Dendritic cell treated with granulocyte-macrophage colony-stimulating factor and Interleukin-4, amounts not matched to agents 40 ng/mL and 50 ng/mL, for 4 days (primary cell): Measurements from ENCODE around the gene TMEM273.

Experiments
- H3K27ac Mint-ChIP-seq: one replicate; pipeline ENCODE4 v1.8.0; 2022; ENCODE audit warnings: mild to moderate bottlenecking, mixed read lengths
- H3K27me3 Mint-ChIP-seq: one replicate; pipeline ENCODE4 v1.8.0; 2022; ENCODE audit warnings: mild to moderate bottlenecking, mixed read lengths
- H3K36me3 Mint-ChIP-seq: one replicate; pipeline ENCODE4 v1.8.0; 2022; ENCODE audit warnings: low read depth, mixed read lengths
- H3K4me1 Mint-ChIP-seq: one replicate; pipeline ENCODE4 v1.8.0; 2022; ENCODE audit warnings: low read depth, mixed read lengths
- H3K4me3 Mint-ChIP-seq: one replicate; pipeline ENCODE4 v1.8.0; 2022; ENCODE audit warnings: mild to moderate bottlenecking, moderate library complexity, mixed read lengths
- H3K9me3 Mint-ChIP-seq: one replicate; pipeline ENCODE4 v1.8.0; 2022; ENCODE audit warnings: mixed read lengths
- intact Hi-C: fragments of 100-400 bp; cut with micrococcal nuclease; formaldehyde crosslinking; loops from one replicate; pipeline ENCODE4 v1.15.0; 2022

The TMEM273 gene

GRCh38 chr10:49187950-49188761, at the start of gene TMEM273:
Gene TMEM273 (minus strand): TSS chr10:49188391. CDS start chr10:49188336, 55 bp downstream.
- Mint-ChIP-seq H3K9me3 (no peaks in the 10 kb centered on the region), H3K27ac (peak within 1 kb of the TSS; percentile 97), H3K4me1 (peaks cover 81% of the 10 kb centered on the region), H3K27me3 (no peaks in the 10 kb centered on the region), H3K4me3 (peak within 1 kb of the TSS; percentile 84), H3K36me3 (peaks cover 44% of the 10 kb centered on the region)
- intact Hi-C loops = loop anchor here (5.0 kb wide), 1 partner anchor 94 kb away; no protein-coding TSS in a partner anchor

- peaks cover 5% of the 10 kb centered on the region for H3K36me3 Mint-ChIP-seq
- H3K27ac Mint-ChIP-seq = no peak overlapping the region
- H3K9me3 Mint-ChIP-seq = no peaks in the 10 kb centered on the region
- no peaks in the 10 kb centered on the region for H3K27me3 Mint-ChIP-seq
- H3K4me1 Mint-ChIP-seq = peaks cover 49% of the 10 kb centered on the region
- H3K4me3 Mint-ChIP-seq = no peak overlapping the region
- intact Hi-C loops = no loop called here
These were observed 49.8 kb upstream of the TMEM273 start for GRCh38 chr10:49237985-49238384.

GRCh38 chr10:49235392-49235791, 47.2 kb upstream of the TMEM273 start:
- H3K27ac Mint-ChIP-seq = no peak overlapping the region
- no peaks in the 10 kb centered on the region for H3K9me3 Mint-ChIP-seq
- H3K36me3 Mint-ChIP-seq = peaks cover 5% of the 10 kb centered on the region
- H3K4me1 Mint-ChIP-seq = peaks cover 23% of the 10 kb centered on the region
- no peaks in the 10 kb centered on the region for H3K27me3 Mint-ChIP-seq
- no peak overlapping the region for H3K4me3 Mint-ChIP-seq
- intact Hi-C loops = no loop called here

- Mint-ChIP-seq H3K4me3 (no peak overlapping the region), H3K4me1 (peaks cover 14% of the 10 kb centered on the region), H3K27ac (no peak overlapping the region)
These were observed 43.1 kb upstream of the TMEM273 start for GRCh38 chr10:49231086-49231820.

GRCh38 chr10:49230004-49230403, 41.8 kb upstream of the TMEM273 start:
- peaks cover 26% of the 10 kb centered on the region for H3K4me1 Mint-ChIP-seq
- no peak overlapping the region for H3K4me3 Mint-ChIP-seq
- H3K36me3 Mint-ChIP-seq = no peaks in the 10 kb centered on the region
- H3K27ac Mint-ChIP-seq = no peak overlapping the region
- no peaks in the 10 kb centered on the region for H3K27me3 Mint-ChIP-seq
- intact Hi-C loops = no loop called here
- H3K9me3 Mint-ChIP-seq = no peaks in the 10 kb centered on the region

More at GRCh38 chr10:49231086-49231820, 43.1 kb upstream of the TMEM273 start:
- H3K27me3 Mint-ChIP-seq = no peaks in the 10 kb centered on the region
- no peaks in the 10 kb centered on the region for H3K9me3 Mint-ChIP-seq
- intact Hi-C loops = no loop called here
- H3K36me3 Mint-ChIP-seq = no peaks in the 10 kb centered on the region

- no peaks in the 10 kb centered on the region for H3K9me3 Mint-ChIP-seq
- no peak overlapping the region for H3K4me3 Mint-ChIP-seq
- H3K36me3 Mint-ChIP-seq = no peaks in the 10 kb centered on the region
- peaks cover 31% of the 10 kb centered on the region for H3K4me1 Mint-ChIP-seq
- H3K27me3 Mint-ChIP-seq = no peaks in the 10 kb centered on the region
- H3K27ac Mint-ChIP-seq = peak overlapping the region; percentile 38
- intact Hi-C loops = no loop called here
These were observed 40.5 kb upstream of the TMEM273 start for GRCh38 chr10:49228677-49229076.

GRCh38 chr10:49227406-49227805, 39.2 kb upstream of the TMEM273 start:
- peaks cover 32% of the 10 kb centered on the region for H3K4me1 Mint-ChIP-seq
- H3K27ac Mint-ChIP-seq = no peak overlapping the region
- no peaks in the 10 kb centered on the region for H3K9me3 Mint-ChIP-seq
- H3K4me3 Mint-ChIP-seq = no peak overlapping the region
- H3K27me3 Mint-ChIP-seq = no peaks in the 10 kb centered on the region
- intact Hi-C loops = no loop called here
- H3K36me3 Mint-ChIP-seq = no peaks in the 10 kb centered on the region

- no peak overlapping the region for H3K4me3 Mint-ChIP-seq
- peak overlapping the region; percentile 80 for H3K27ac Mint-ChIP-seq
- no peaks in the 10 kb centered on the region for H3K36me3 Mint-ChIP-seq
- H3K4me1 Mint-ChIP-seq = peaks cover 32% of the 10 kb centered on the region
- intact Hi-C loops = no loop called here
- H3K27me3 Mint-ChIP-seq = no peaks in the 10 kb centered on the region
- no peaks in the 10 kb centered on the region for H3K9me3 Mint-ChIP-seq
These were observed 38.4 kb upstream of the TMEM273 start for GRCh38 chr10:49226594-49226993.

- Mint-ChIP-seq H3K27ac (peak overlapping the region; percentile 80), H3K4me1 (peaks cover 32% of the 10 kb centered on the region), H3K27me3 (peaks cover 2% of the 10 kb centered on the region), H3K9me3 (no peaks in the 10 kb centered on the region), H3K36me3 (no peaks in the 10 kb centered on the region), H3K4me3 (no peak overlapping the region)
- intact Hi-C loops = no loop called here
These were observed 37.2 kb upstream of the TMEM273 start for GRCh38 chr10:49225218-49225876.

GRCh38 chr10:49223205-49223604, 35.0 kb upstream of the TMEM273 start:
- intact Hi-C loops = no loop called here
- Mint-ChIP-seq H3K9me3 (no peaks in the 10 kb centered on the region), H3K27ac (no peak overlapping the region), H3K36me3 (no peaks in the 10 kb centered on the region), H3K4me1 (peaks cover 28% of the 10 kb centered on the region), H3K27me3 (peaks cover 16% of the 10 kb centered on the region), H3K4me3 (no peak overlapping the region)

GRCh38 chr10:49222170-49222569, 34.0 kb upstream of the TMEM273 start:
- Mint-ChIP-seq H3K27ac (no peak overlapping the region), H3K9me3 (no peaks in the 10 kb centered on the region), H3K4me1 (peaks cover 39% of the 10 kb centered on the region), H3K4me3 (no peak overlapping the region), H3K36me3 (no peaks in the 10 kb centered on the region), H3K27me3 (peaks cover 21% of the 10 kb centered on the region)
- intact Hi-C loops = no loop called here

- Mint-ChIP-seq H3K4me1 (peaks cover 28% of the 10 kb centered on the region), H3K27ac (no peak overlapping the region), H3K9me3 (no peaks in the 10 kb centered on the region), H3K4me3 (no peak overlapping the region), H3K36me3 (no peaks in the 10 kb centered on the region), H3K27me3 (peaks cover 21% of the 10 kb centered on the region)
- intact Hi-C loops = no loop called here
These were observed 32.5 kb upstream of the TMEM273 start for GRCh38 chr10:49220679-49221078.

GRCh38 chr10:49220031-49220430, 31.8 kb upstream of the TMEM273 start:
- Mint-ChIP-seq H3K27me3 (peaks cover 22% of the 10 kb centered on the region), H3K36me3 (no peaks in the 10 kb centered on the region), H3K4me3 (no peak overlapping the region), H3K27ac (no peak overlapping the region), H3K4me1 (peaks cover 22% of the 10 kb centered on the region), H3K9me3 (no peaks in the 10 kb centered on the region)
- intact Hi-C loops = no loop called here

GRCh38 chr10:49219248-49219647, 31.1 kb upstream of the TMEM273 start:
- intact Hi-C loops = no loop called here
- Mint-ChIP-seq H3K27ac (no peak overlapping the region), H3K36me3 (no peaks in the 10 kb centered on the region), H3K4me3 (no peak overlapping the region), H3K27me3 (peaks cover 26% of the 10 kb centered on the region), H3K4me1 (peaks cover 21% of the 10 kb centered on the region), H3K9me3 (no peaks in the 10 kb centered on the region)
